HG02759 (cell line): ENCODE results near the gene NET1.
"Not testable (repeated sequence)": the region's sequence is repeated elsewhere in the genome, so short reads cannot be mapped to it uniquely, and the experiment has no call there.

Source experiments
- ATAC-seq: cut with Tn5 transposase; IDR thresholded peaks from one replicate; pipeline ENCODE4 v1.9.1; 2021; ENCODE audit warnings: mild to moderate bottlenecking, moderate library complexity; ENCODE audit not compliant: unreplicated experiment

NET1 gene

GRCh38 chr10:5396556-5397300 is 15.6 kb upstream of the NET1 start:
- no peak for ATAC-seq

- ATAC-seq = no peak
Measured at GRCh38 chr10:5399332-5399731, 13.0 kb upstream of the NET1 start.

GRCh38 chr10:5400468-5401240 is 11.7 kb upstream of the NET1 start:
- ATAC-seq = no peak

- ATAC-seq = no peak
Measured at GRCh38 chr10:5402798-5403197, 9.6 kb upstream of the NET1 start.

GRCh38 chr10:5404208-5405041 is 7.9 kb upstream of the NET1 start, which contains the start of gene TUBAL3:
TUBAL3 (minus strand) TSS chr10:5404828; CDS start chr10:5404792, 36 bp downstream.
- no peak for ATAC-seq

- ATAC-seq = no peak
Measured at GRCh38 chr10:5406918-5407317, 5.4 kb upstream of the NET1 start.

GRCh38 chr10:5410787-5411186 is 1.6 kb upstream of the NET1 start:
- ATAC-seq = not testable (repeated sequence)

GRCh38 chr10:5411941-5412276 is 448 bp upstream of the NET1 start:
- ATAC-seq = no peak

- ATAC-seq = no peak
Measured at GRCh38 chr10:5413012-5413938, 918 bp downstream of the NET1 start.

GRCh38 chr10:5416981-5417380 is 4.6 kb downstream of the NET1 start:
- no peak for ATAC-seq

- no peak for ATAC-seq
Measured at GRCh38 chr10:5418584-5418983, 6.2 kb downstream of the NET1 start.

GRCh38 chr10:5419466-5420094 is 7.2 kb downstream of the NET1 start:
- no peak for ATAC-seq

- ATAC-seq = no peak
Measured at GRCh38 chr10:5423771-5424170, 11.4 kb downstream of the NET1 start.

- ATAC-seq = no peak
Measured at GRCh38 chr10:5424751-5425150, 12.4 kb downstream of the NET1 start.

- no peak for ATAC-seq
Measured at GRCh38 chr10:5428133-5428532, 15.8 kb downstream of the NET1 start.

GRCh38 chr10:5433182-5433581 is 20.8 kb downstream of the NET1 start:
- no peak for ATAC-seq

GRCh38 chr10:5434017-5434753 is 21.8 kb downstream of the NET1 start:
- ATAC-seq = no peak

- ATAC-seq = no peak
Measured at GRCh38 chr10:5435328-5435727, 23.0 kb downstream of the NET1 start.

- ATAC-seq = no peak
Measured at GRCh38 chr10:5440206-5440605, 27.8 kb downstream of the NET1 start.
